Testis (tissue), 3 donors: ENCODE results near the gene ITGA11. TPM values are rescaled to one million over a fixed set of nuclear protein-coding genes. Genes with fewer than 3 reads are reported as not detected.

Source experiments
- DNase-seq: peaks from one replicate; pipeline ENCODE4 v3.0.0-alpha.2; 2019
- H3K27ac ChIP-seq, 2 donors: fragments of 200-600 bp; sonication (generic); one replicate each; pipeline ENCODE4 v1.5.1; 2019
- H3K27me3 ChIP-seq: fragments of 200-600 bp; sonication (generic); one replicate; pipeline ENCODE4 v1.5.1; 2019
- H3K36me3 ChIP-seq: fragments of 200-600 bp; sonication (generic); one replicate; pipeline ENCODE4 v1.5.1; 2017; ENCODE audit warnings: low read depth; ENCODE audit errors: missing control alignments
- H3K4me1 ChIP-seq: fragments of 200-600 bp; sonication (generic); one replicate; pipeline ENCODE4 v1.5.1; 2019
- H3K4me3 ChIP-seq, 2 donors: fragments of 200-600 bp; sonication (generic); one replicate each; pipeline ENCODE4 v1.5.1; 2017 to 2019
- H3K9me3 ChIP-seq: fragments of 200-600 bp; sonication (generic); one replicate; pipeline ENCODE4 v1.5.1; 2017
- CTCF ChIP-seq, 3 experiments: fragments of 450-650 bp in 2 of 3; fragments of 200-600 bp in 1 of 3; sonication (generic) in 1 of 3; IDR thresholded peaks; one replicate each; pipeline ENCODE4 v1.5.1; 2016 to 2019; ENCODE audit warnings: antibody characterized with exemption in 3 of 3, mild to moderate bottlenecking in 2 of 3, moderate library complexity in 1 of 3
- POLR2A ChIP-seq: fragments of 450-650 bp; IDR thresholded peaks from one replicate; pipeline ENCODE4 v1.6.1; 2017; ENCODE audit warnings: antibody characterized with exemption, mild to moderate bottlenecking, moderate library complexity
- WGBS, 2 donors: methylation state at CpG; one replicate each; pipeline ENCODE4 v1.1.5; 2018; 5-methylcytosine and 5-hydroxymethylcytosine counted together
- intact Hi-C: fragments of 100-400 bp; cut with DNase I; formaldehyde crosslinking; loops from one replicate; pipeline ENCODE4 v1.15.1; 2023; ENCODE audit warnings: low total_unique reads
- polyA plus RNA-seq: library from polyadenylated mRNA; stranded (reverse); fragments of 350-450 nt; fragmentation: Illumina TruSeq; extraction: RNeasy Lipid Tissue Mini Kit (QIAGEN cat#74804); gene quantifications from one replicate; pipeline ENCODE4 v1.2.3, GENCODE V29; 2014; ENCODE audit warnings: low read depth, low replicate concordance; ENCODE audit not compliant: insufficient read depth
- total RNA-seq, 2 donors: library from RNA; depleted of rRNA; stranded (reverse); fragments of >200 nt; gene quantifications; one replicate each; pipeline ENCODE4 v1.2.3, GENCODE V29; 2016

The ITGA11 gene
- total and polyA plus RNA-seq, 3 donors from 2014 or later = 4.3 to 6.6 (median 5.6) TPM

- WGBS, 2 donors = 90% methylated on average over 15 of the region's 15 CpGs
- intact Hi-C loops = no loop called here
- no peaks in the 10 kb centered on the region for H3K27me3 ChIP-seq
- H3K36me3 ChIP-seq = no peaks in the 10 kb centered on the region
- no peaks in the 10 kb centered on the region for H3K9me3 ChIP-seq
- no peak for TF ChIP-seq POLR2A
- no peak for TF ChIP-seq CTCF (IDR thresholded peaks at IDR 0.05)
- peaks cover 3% of the 10 kb centered on the region for H3K4me1 ChIP-seq
- peak; percentile 16 for DNase-seq
- H3K4me3 ChIP-seq = no peak overlapping the region
- H3K27ac ChIP-seq = no peak overlapping the region
Measured at GRCh38 chr15:68304589-68305337, 127.2 kb downstream of the ITGA11 start.

- H3K4me3 ChIP-seq = no peak overlapping the region
- no peaks in the 10 kb centered on the region for H3K9me3 ChIP-seq
- no peaks in the 10 kb centered on the region for H3K27me3 ChIP-seq
- peak; percentile 14 for DNase-seq
- TF ChIP-seq POLR2A = no peak
- no peak overlapping the region for H3K27ac ChIP-seq
- intact Hi-C loops = no loop called here
- WGBS, 2 donors = 76 to 82% methylated on average over 13 to 15 of the region's 15 CpGs
- peaks cover 6% of the 10 kb centered on the region for H3K4me1 ChIP-seq
- H3K36me3 ChIP-seq = no peaks in the 10 kb centered on the region
Measured at GRCh38 chr15:68303560-68304436, 128.2 kb downstream of the ITGA11 start.

- 68 to 96% methylated on average over 2 of the region's 2 CpGs for WGBS, 2 donors
- H3K27ac ChIP-seq = no peak overlapping the region
- H3K36me3 ChIP-seq = no peaks in the 10 kb centered on the region
- no peak for TF ChIP-seq CTCF (IDR thresholded peaks at IDR 0.05)
- no peak for TF ChIP-seq POLR2A
- intact Hi-C loops = no loop called here
- peaks cover 6% of the 10 kb centered on the region for H3K4me1 ChIP-seq
- no peak for DNase-seq
- no peaks in the 10 kb centered on the region for H3K9me3 ChIP-seq
- H3K4me3 ChIP-seq = no peak overlapping the region
- no peaks in the 10 kb centered on the region for H3K27me3 ChIP-seq
Measured at GRCh38 chr15:68303134-68303533, 128.8 kb downstream of the ITGA11 start.

- Histone ChIP-seq H3K4me3 (no peak overlapping the region), H3K27ac (no peak overlapping the region)
- TF ChIP-seq CTCF (IDR thresholded peaks at IDR 0.05) (no peak), POLR2A (no peak)
Measured at GRCh38 chr15:68302729-68303128, 129.2 kb downstream of the ITGA11 start.

GRCh38 chr15:68301301-68301700 is 130.7 kb downstream of the ITGA11 start:
- H3K36me3 ChIP-seq = no peaks in the 10 kb centered on the region
- no peaks in the 10 kb centered on the region for H3K27me3 ChIP-seq
- no peaks in the 10 kb centered on the region for H3K9me3 ChIP-seq
- H3K4me1 ChIP-seq = peaks cover 4% of the 10 kb centered on the region
- H3K27ac ChIP-seq = no peak overlapping the region
- intact Hi-C loops = no loop called here
- peak; percentile 6 for DNase-seq
- WGBS, 2 donors = 84 to 92% methylated on average over 8 of the region's 8 CpGs
- no peak for TF ChIP-seq CTCF (IDR thresholded peaks at IDR 0.05)
- no peak for TF ChIP-seq POLR2A
- H3K4me3 ChIP-seq = no peak overlapping the region

More at GRCh38 chr15:68302729-68303128, 129.2 kb downstream of the ITGA11 start:
- no peaks in the 10 kb centered on the region for H3K27me3 ChIP-seq
- intact Hi-C loops = no loop called here
- DNase-seq = peak; percentile 11
- no peaks in the 10 kb centered on the region for H3K36me3 ChIP-seq
- WGBS, 2 donors = 97% methylated on average over 6 of the region's 6 CpGs; no CpG with 5 or more reads in 1 of the 2 donors
- no peaks in the 10 kb centered on the region for H3K9me3 ChIP-seq
- peaks cover 6% of the 10 kb centered on the region for H3K4me1 ChIP-seq
